Activated T-cell treated with anti-CD3 and anti-CD28 coated beads, Interleukin-2, amount 50 U/mL, for 4 hours (primary cell): ENCODE results near the gene AFG3L2. TPM values are rescaled to one million over a fixed set of nuclear protein-coding genes. Genes with fewer than 3 reads are reported as not detected.

Experiments used
- ATAC-seq, 2 donors: fragments of 200-7000 bp; cut with Tn5 transposase; one replicate each; pipeline ENCODE4 v1.10.0; 2021
- DNase-seq: peaks from one replicate; pipeline ENCODE4 v3.0.0-alpha.2; 2020
- H3K27me3 Mint-ChIP-seq: one replicate; pipeline ENCODE4 v1.8.0; 2021; ENCODE audit warnings: low read depth, mixed read lengths
- H3K36me3 Mint-ChIP-seq: one replicate; pipeline ENCODE4 v1.8.0; 2022; ENCODE audit warnings: mixed read lengths; ENCODE audit not compliant: insufficient read depth
- H3K4me1 Mint-ChIP-seq: one replicate; pipeline ENCODE4 v1.8.0; 2021; ENCODE audit warnings: low read depth, mixed read lengths
- H3K4me3 Mint-ChIP-seq: one replicate; pipeline ENCODE4 v1.8.0; 2021; ENCODE audit warnings: mild to moderate bottlenecking, moderate library complexity, mixed read lengths
- H3K9me3 Mint-ChIP-seq: one replicate; pipeline ENCODE4 v1.8.0; 2021; ENCODE audit warnings: mixed read lengths
- total RNA-seq, 3 donors: library from RNA; stranded (reverse); gene quantifications; one replicate each; pipeline ENCODE4 v1.2.1, GENCODE V29; 2021

AFG3L2 gene
- total RNA-seq, 3 donors from 2014 or later, result 78.7 to 93.5 (median 88.3) TPM

DNA sequence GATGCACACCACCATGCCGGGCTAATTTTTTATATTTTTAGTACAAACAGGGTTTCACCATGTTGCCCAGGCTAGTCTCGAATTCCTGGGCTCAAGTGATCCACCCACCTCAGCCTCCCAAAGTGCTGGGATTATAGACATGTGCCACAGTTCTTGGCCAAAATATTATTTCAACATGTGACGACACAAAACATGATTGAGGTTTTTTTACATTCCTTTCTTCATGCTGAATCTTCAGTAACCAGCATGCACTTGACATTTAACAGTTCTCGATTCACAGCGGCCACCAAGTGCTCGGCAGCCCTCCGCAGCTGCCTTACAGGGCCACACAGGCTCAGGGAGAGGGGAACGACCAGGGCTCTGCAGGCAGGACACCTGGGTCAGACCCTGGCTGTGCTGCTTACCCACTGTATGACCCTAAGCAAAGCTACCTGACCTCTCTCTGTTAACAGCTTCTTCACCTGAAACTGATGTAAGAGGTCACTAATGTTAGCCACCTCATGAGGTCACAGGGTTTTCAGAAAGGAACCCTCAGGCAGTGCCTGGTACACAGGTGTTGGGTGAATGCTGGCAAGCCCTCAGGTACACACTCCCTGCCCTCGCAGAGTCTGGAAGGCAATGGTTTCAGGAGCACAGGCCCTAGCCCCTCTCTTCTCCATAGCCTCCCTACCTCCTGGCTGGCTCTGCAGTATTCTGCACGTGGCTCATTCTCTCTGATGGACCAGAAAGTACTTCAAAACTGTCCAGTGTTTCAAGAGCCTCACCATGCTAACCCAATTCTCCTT, 43.3 kb downstream of the AFG3L2 start:
- Mint-ChIP-seq H3K36me3 (peaks cover 37% of the 10 kb centered on the region), H3K4me3 (no peak overlapping the region), H3K4me1 (no peaks in the 10 kb centered on the region), H3K27me3 (no peaks in the 10 kb centered on the region), H3K9me3 (no peaks in the 10 kb centered on the region)
- DNase-seq (no peak), ATAC-seq (peak in 1 of 2 donors; percentile 32)

DNA sequence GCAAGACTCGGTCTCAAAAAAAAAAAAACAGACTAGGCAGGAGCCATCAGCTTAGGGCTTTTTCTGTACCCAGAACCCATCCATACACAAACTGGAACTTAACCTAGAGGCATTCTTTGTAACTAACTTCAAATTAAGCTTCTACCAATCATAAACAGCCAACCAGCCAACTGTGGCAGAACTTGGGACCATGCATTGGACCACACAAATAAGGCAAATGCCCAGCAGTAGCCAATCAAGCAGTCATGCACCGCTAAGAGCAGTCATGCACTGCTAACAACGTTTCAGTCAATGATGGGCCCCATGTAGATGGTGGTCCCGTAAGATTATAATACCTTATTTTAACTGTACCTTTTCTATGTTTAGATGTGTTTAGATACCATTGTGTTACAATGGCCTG, 46.3 kb downstream of the AFG3L2 start:
- DNase-seq (no peak), ATAC-seq (no peak)
- H3K9me3 Mint-ChIP-seq, result no peaks in the 10 kb centered on the region
- no peaks in the 10 kb centered on the region for H3K4me1 Mint-ChIP-seq
- H3K36me3 Mint-ChIP-seq, result peaks cover 36% of the 10 kb centered on the region
- H3K27me3 Mint-ChIP-seq, result no peaks in the 10 kb centered on the region
- H3K4me3 Mint-ChIP-seq, result no peak overlapping the region

GRCh38 chr18:12329125-12329698, 47.8 kb downstream of the AFG3L2 start:
- H3K4me3 Mint-ChIP-seq, result no peak overlapping the region
- H3K27me3 Mint-ChIP-seq, result no peaks in the 10 kb centered on the region
- no peak for ATAC-seq
- DNase-seq, result no peak
- H3K36me3 Mint-ChIP-seq, result peaks cover 30% of the 10 kb centered on the region
- H3K4me1 Mint-ChIP-seq, result no peaks in the 10 kb centered on the region
- H3K9me3 Mint-ChIP-seq, result no peaks in the 10 kb centered on the region

GRCh38 chr18:12328179-12328823, 48.7 kb downstream of the AFG3L2 start:
- H3K9me3 Mint-ChIP-seq, result no peaks in the 10 kb centered on the region
- ATAC-seq (no peak), DNase-seq (no peak)
- peaks cover 30% of the 10 kb centered on the region for H3K36me3 Mint-ChIP-seq
- H3K4me3 Mint-ChIP-seq, result no peak overlapping the region
- no peaks in the 10 kb centered on the region for H3K4me1 Mint-ChIP-seq
- H3K27me3 Mint-ChIP-seq, result no peaks in the 10 kb centered on the region

- peak; percentile 75 to 79 for ATAC-seq
- Mint-ChIP-seq H3K9me3 (no peaks in the 10 kb centered on the region), H3K4me3 (no peak overlapping the region), H3K27me3 (no peaks in the 10 kb centered on the region), H3K4me1 (no peaks in the 10 kb centered on the region), H3K36me3 (peaks cover 28% of the 10 kb centered on the region)
- peak; percentile 65 for DNase-seq
Measured at GRCh38 chr18:12327510-12328178, 49.4 kb downstream of the AFG3L2 start.

DNA sequence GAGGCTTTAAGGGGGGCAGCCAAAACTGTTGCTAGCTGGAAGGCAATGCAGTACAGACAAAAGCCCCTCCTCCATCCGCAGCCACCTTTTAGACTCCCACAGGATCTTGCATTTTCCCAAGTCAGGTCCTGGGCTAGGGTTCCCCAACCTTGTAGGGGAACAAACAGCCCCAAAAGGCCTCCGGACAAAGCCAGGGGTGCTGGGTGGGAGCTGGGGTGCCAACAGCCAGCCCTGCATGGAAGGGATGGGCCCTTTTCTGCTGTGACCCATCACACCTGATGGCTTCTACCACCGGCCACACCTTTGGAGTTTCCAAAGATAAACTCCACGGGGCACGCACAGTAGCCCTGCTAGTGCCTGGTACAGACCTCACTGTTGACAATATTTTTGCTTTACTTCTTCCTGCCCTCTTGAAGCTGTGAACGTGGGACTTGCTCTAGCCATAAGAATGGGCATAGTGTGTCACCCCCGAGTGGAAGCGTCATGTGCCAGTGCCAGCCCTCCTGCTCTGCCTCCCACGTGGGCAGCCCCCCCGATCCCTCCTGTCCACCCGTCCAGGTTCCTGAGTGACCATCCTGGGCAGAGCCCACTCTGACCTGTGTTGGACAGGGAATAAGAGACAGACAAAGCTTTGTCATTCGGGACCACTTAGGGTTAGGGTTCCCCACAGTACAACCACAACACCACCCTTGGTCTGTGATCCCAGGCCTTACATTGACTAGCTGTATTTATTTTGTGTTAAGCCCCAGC, 50.1 kb downstream of the AFG3L2 start:
- Mint-ChIP-seq H3K9me3 (no peaks in the 10 kb centered on the region), H3K27me3 (no peaks in the 10 kb centered on the region), H3K4me3 (no peak overlapping the region), H3K36me3 (peaks cover 28% of the 10 kb centered on the region), H3K4me1 (no peaks in the 10 kb centered on the region)
- ATAC-seq, result no peak
- no peak for DNase-seq

- no peaks in the 10 kb centered on the region for H3K4me1 Mint-ChIP-seq
- H3K36me3 Mint-ChIP-seq, result peaks cover 32% of the 10 kb centered on the region
- no peaks in the 10 kb centered on the region for H3K9me3 Mint-ChIP-seq
- ATAC-seq (no peak), DNase-seq (no peak)
- H3K4me3 Mint-ChIP-seq, result no peak overlapping the region
- H3K27me3 Mint-ChIP-seq, result no peaks in the 10 kb centered on the region
Measured at GRCh38 chr18:12325726-12326245, 51.2 kb downstream of the AFG3L2 start.

GRCh38 chr18:12324991-12325725, 51.9 kb downstream of the AFG3L2 start:
- Mint-ChIP-seq H3K4me1 (no peaks in the 10 kb centered on the region), H3K4me3 (no peak overlapping the region), H3K36me3 (peaks cover 32% of the 10 kb centered on the region), H3K27me3 (no peaks in the 10 kb centered on the region), H3K9me3 (no peaks in the 10 kb centered on the region)
- ATAC-seq (no peak), DNase-seq (no peak)

GRCh38 chr18:12321333-12321732, 55.7 kb downstream of the AFG3L2 start:
- no peak for DNase-seq
- Mint-ChIP-seq H3K27me3 (no peaks in the 10 kb centered on the region), H3K4me1 (no peaks in the 10 kb centered on the region), H3K36me3 (peaks cover 20% of the 10 kb centered on the region), H3K9me3 (no peaks in the 10 kb centered on the region), H3K4me3 (no peak overlapping the region)
- ATAC-seq, result no peak

DNA sequence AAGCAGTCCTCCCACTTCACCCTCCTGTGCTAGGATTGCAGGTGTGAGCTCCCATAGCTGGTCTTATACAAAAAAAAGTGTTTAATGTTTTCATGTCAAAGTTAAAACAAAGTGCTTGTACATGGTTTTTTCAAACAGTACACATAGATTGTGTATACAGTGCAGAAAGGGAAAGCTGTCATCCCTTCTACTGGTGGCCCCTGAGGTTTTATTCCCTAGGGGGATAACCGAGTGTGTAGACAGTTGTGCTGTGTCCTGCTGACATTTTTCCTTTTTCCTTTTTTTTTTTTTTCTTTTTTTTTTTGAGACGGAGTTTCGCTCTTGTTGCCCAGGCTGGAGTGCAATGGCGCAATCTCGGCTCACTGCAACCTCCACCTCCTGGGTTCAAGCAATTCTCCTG, 58.2 kb downstream of the AFG3L2 start:
- DNase-seq (no peak), ATAC-seq (no peak)
- Mint-ChIP-seq H3K27me3 (no peaks in the 10 kb centered on the region), H3K9me3 (no peaks in the 10 kb centered on the region), H3K4me1 (no peaks in the 10 kb centered on the region), H3K4me3 (no peak overlapping the region), H3K36me3 (peaks cover 6% of the 10 kb centered on the region)

DNA sequence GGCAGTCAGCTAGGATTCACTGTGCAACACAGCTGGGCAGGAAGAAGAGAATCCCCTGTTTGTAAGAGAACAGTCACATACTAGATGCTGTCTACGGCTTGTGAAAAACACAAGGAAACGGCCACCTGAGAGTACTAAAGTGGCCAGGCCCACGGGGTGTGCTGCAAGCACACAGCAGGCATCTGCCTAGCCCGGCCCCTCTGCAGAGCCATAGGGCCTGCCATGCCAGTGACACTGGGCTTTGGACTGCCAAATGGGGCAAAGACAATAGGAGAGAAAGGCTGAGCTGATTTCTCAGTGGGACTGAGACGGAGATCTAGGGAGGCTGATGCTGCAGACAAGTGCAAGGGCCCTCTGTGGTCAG, 58.7 kb downstream of the AFG3L2 start:
- Mint-ChIP-seq H3K36me3 (peaks cover 6% of the 10 kb centered on the region), H3K27me3 (no peaks in the 10 kb centered on the region), H3K9me3 (no peaks in the 10 kb centered on the region), H3K4me3 (no peak overlapping the region), H3K4me1 (no peaks in the 10 kb centered on the region)
- DNase-seq (no peak), ATAC-seq (no peak)

GRCh38 chr18:12317664-12318333, 59.2 kb downstream of the AFG3L2 start:
- H3K4me1 Mint-ChIP-seq, result no peaks in the 10 kb centered on the region
- H3K4me3 Mint-ChIP-seq, result no peak overlapping the region
- H3K9me3 Mint-ChIP-seq, result no peaks in the 10 kb centered on the region
- no peak for DNase-seq
- H3K36me3 Mint-ChIP-seq, result peaks cover 6% of the 10 kb centered on the region
- ATAC-seq, result no peak
- no peaks in the 10 kb centered on the region for H3K27me3 Mint-ChIP-seq

- no peaks in the 10 kb centered on the region for H3K4me1 Mint-ChIP-seq
- DNase-seq, result no peak
- H3K27me3 Mint-ChIP-seq, result peaks cover 5% of the 10 kb centered on the region
- no peak for ATAC-seq
- peaks cover under 1% of the 10 kb centered on the region for H3K36me3 Mint-ChIP-seq
- no peak overlapping the region for H3K4me3 Mint-ChIP-seq
- H3K9me3 Mint-ChIP-seq, result peaks cover 6% of the 10 kb centered on the region
Measured at GRCh38 chr18:12315911-12316310, 61.1 kb downstream of the AFG3L2 start.
